HG02642 (cell line): ENCODE results near the gene DOCK6.

Experiments used
- ATAC-seq: cut with Tn5 transposase; IDR thresholded peaks from one replicate; pipeline ENCODE4 v1.9.1; 2021; ENCODE audit warnings: mild to moderate bottlenecking; ENCODE audit not compliant: unreplicated experiment, poor library complexity

The DOCK6 gene

GRCh38 chr19:11151181-11151580 is 111.1 kb downstream of the DOCK6 start:
- ATAC-seq, result no peak
